Dendritic cell treated with granulocyte-macrophage colony-stimulating factor and Interleukin-4, amounts not matched to agents 40 ng/mL and 50 ng/mL, for 4 days (primary cell): ENCODE data around the gene TTC7B.
"Not testable (repeated sequence)": the region's sequence is repeated elsewhere in the genome, so short reads cannot be mapped to it uniquely, and the experiment has no call there.

Experiments
- H3K27ac Mint-ChIP-seq: one replicate; pipeline ENCODE4 v1.8.0; 2022; ENCODE audit warnings: mild to moderate bottlenecking, mixed read lengths
- H3K27me3 Mint-ChIP-seq: one replicate; pipeline ENCODE4 v1.8.0; 2022; ENCODE audit warnings: mild to moderate bottlenecking, mixed read lengths
- H3K36me3 Mint-ChIP-seq: one replicate; pipeline ENCODE4 v1.8.0; 2022; ENCODE audit warnings: low read depth, mixed read lengths
- H3K4me1 Mint-ChIP-seq: one replicate; pipeline ENCODE4 v1.8.0; 2022; ENCODE audit warnings: low read depth, mixed read lengths
- H3K4me3 Mint-ChIP-seq: one replicate; pipeline ENCODE4 v1.8.0; 2022; ENCODE audit warnings: mild to moderate bottlenecking, moderate library complexity, mixed read lengths
- H3K9me3 Mint-ChIP-seq: one replicate; pipeline ENCODE4 v1.8.0; 2022; ENCODE audit warnings: mixed read lengths
- intact Hi-C: fragments of 100-400 bp; cut with micrococcal nuclease; formaldehyde crosslinking; loops from one replicate; pipeline ENCODE4 v1.15.0; 2022

TTC7B gene

GRCh38 chr14:90530523-90530922, 285.7 kb downstream of the TTC7B start:
- Mint-ChIP-seq H3K4me1 (peaks cover 33% of the 10 kb centered on the region), H3K27me3 (peaks cover 24% of the 10 kb centered on the region), H3K9me3 (peaks cover 26% of the 10 kb centered on the region), H3K27ac (no peak overlapping the region), H3K36me3 (peaks cover 6% of the 10 kb centered on the region), H3K4me3 (no peak overlapping the region)
- intact Hi-C loops, result no loop called here

- peaks cover 7% of the 10 kb centered on the region for H3K4me1 Mint-ChIP-seq
- H3K27me3 Mint-ChIP-seq, result peaks cover 27% of the 10 kb centered on the region
- H3K36me3 Mint-ChIP-seq, result peaks cover 6% of the 10 kb centered on the region
- no peak overlapping the region for H3K4me3 Mint-ChIP-seq
- no peak overlapping the region for H3K27ac Mint-ChIP-seq
- intact Hi-C loops, result no loop called here
- peaks cover 26% of the 10 kb centered on the region for H3K9me3 Mint-ChIP-seq
Measured at GRCh38 chr14:90527978-90528377, 288.3 kb downstream of the TTC7B start.

DNA sequence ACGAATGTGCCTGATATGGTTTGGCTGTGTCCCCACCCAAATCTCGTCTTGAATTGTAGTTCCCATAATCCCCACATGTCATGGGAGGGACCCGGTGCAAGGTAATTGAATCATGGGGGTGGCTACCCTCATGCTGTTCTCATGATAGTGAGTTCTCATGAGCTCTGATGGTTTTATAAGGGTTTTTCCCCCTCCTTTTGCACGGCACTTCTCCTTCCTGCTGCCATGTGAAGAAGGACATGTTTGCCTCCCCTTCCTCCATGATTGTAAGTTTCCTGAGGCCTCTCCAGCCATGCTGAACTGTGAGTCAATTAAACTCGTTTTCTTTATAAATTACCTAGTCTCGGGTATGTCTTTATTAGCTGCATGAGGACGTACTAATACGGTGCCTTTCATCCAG, 289.7 kb downstream of the TTC7B start:
- H3K27ac Mint-ChIP-seq, H3K4me1 Mint-ChIP-seq, H3K4me3 Mint-ChIP-seq, intact Hi-C loops, H3K36me3 Mint-ChIP-seq: not testable (repeated sequence)
- H3K9me3 Mint-ChIP-seq, result peaks cover 26% of the 10 kb centered on the region
- peaks cover 37% of the 10 kb centered on the region for H3K27me3 Mint-ChIP-seq

GRCh38 chr14:90525353-90526028, 290.7 kb downstream of the TTC7B start:
- H3K4me3 Mint-ChIP-seq, H3K27ac Mint-ChIP-seq, H3K36me3 Mint-ChIP-seq, H3K4me1 Mint-ChIP-seq, intact Hi-C loops: not testable (repeated sequence)
- peaks cover 41% of the 10 kb centered on the region for H3K27me3 Mint-ChIP-seq
- peaks cover 26% of the 10 kb centered on the region for H3K9me3 Mint-ChIP-seq

DNA sequence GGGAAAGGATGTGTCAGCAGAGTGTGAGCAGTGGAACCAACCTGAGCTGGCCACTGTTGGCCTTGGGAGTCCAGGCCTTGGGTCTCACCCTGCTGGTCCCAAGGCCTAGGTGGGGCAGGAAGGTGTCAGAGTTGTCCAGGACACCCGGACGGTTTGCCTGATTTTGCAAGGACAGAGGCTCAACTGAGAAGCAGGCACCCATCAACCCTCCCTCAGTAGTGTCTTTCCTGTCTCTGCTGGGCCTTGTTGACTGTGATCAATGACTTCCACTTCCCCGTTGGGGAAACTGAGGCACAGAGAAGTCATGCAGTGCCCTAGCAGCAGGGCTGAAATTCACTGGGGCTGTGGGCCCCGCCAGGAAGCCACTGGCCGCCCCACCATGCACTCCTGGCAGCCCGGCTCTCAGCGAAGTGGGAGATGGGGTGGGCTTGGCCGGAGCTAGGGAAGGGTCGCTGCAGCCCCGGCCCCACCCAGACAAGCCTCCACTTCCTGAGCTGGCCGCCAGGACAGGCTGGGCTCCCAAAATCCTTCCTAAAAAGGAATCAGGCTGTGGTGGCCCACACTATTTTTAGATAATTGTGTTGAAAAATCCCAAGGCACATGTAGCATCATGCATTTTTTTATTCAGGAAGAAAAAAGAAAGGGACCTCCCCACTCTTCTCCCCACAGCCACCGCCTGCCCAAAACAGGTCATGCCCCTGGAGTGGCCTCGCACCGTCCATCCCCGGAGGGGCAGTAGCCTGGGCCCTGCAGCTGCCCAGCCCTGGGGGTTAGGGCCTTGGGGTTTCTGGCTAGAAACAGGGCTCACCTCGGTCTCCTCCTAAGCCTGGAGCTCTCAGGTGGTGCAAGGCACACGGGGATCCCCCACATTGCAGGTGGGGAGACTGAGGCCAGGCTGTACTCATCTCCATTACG, 292.0 kb downstream of the TTC7B start:
- intact Hi-C loops, result no loop called here
- no peak overlapping the region for H3K27ac Mint-ChIP-seq
- peaks cover 26% of the 10 kb centered on the region for H3K9me3 Mint-ChIP-seq
- peaks cover 6% of the 10 kb centered on the region for H3K36me3 Mint-ChIP-seq
- peaks cover 6% of the 10 kb centered on the region for H3K4me1 Mint-ChIP-seq
- peaks cover 43% of the 10 kb centered on the region for H3K27me3 Mint-ChIP-seq
- no peak overlapping the region for H3K4me3 Mint-ChIP-seq

DNA sequence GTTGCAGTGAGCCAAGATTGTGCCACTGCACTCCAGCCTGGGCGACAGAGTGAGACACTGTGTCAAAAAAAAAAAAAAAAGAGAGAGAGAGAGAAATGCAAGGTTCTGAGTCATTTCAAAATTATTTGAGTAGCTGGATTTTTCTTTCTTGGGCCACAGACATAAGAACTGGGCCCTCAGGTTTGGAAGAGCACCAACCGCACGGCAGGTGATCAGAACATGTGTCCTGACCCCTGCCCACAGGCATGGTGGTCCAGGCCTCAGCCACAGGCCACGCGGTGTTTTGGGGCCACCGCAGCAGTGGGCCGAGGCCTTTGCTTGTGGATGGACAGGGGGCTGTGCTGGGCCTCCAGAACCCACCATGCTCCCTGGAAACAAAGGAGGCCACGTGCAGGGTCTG, 292.7 kb downstream of the TTC7B start:
- Mint-ChIP-seq H3K27me3 (peaks cover 43% of the 10 kb centered on the region), H3K9me3 (peaks cover 19% of the 10 kb centered on the region), H3K4me3 (no peak overlapping the region), H3K4me1 (peaks cover 6% of the 10 kb centered on the region), H3K27ac (no peak overlapping the region), H3K36me3 (peaks cover 6% of the 10 kb centered on the region)
- intact Hi-C loops, result no loop called here

DNA sequence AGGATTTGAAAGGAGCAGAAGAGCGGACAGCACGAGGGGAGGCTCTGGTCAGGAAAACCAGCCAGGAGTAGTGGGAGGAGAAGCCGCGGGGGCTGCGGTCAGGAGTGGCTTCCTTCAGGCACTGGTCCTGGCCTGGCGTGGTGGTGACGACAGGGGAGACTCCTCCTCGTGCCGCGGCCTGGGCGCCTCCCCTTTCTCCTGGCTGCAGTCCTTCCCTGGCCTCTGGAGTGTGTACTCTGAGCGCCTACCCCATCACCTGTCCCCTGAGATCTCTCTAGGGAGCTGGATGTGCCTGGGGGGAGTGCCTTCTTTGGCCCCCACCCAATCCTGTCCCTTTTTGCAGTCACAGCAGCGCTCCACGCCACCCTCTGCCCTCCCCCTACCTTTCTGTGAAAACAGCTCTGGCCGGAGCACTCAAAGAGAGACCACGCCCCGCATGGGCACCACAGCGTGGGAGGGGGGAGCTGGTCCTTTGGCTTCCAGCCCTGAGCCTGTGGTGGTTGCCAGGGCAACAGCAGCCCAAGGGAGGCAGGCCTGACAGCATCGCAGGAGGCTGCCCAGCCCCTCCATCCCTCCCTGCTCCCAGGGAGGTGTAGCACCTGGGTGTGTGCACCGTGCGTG, 293.5 kb downstream of the TTC7B start:
- Mint-ChIP-seq H3K9me3 (peaks cover 15% of the 10 kb centered on the region), H3K27me3 (peaks cover 46% of the 10 kb centered on the region), H3K27ac (no peak overlapping the region), H3K4me1 (peaks cover 8% of the 10 kb centered on the region), H3K4me3 (no peak overlapping the region), H3K36me3 (peaks cover 6% of the 10 kb centered on the region)
- intact Hi-C loops, result no loop called here

- no peak overlapping the region for H3K27ac Mint-ChIP-seq
- H3K27me3 Mint-ChIP-seq, result peaks cover 45% of the 10 kb centered on the region
- H3K4me3 Mint-ChIP-seq, result no peak overlapping the region
- H3K36me3 Mint-ChIP-seq, result peaks cover 5% of the 10 kb centered on the region
- peaks cover 10% of the 10 kb centered on the region for H3K9me3 Mint-ChIP-seq
- intact Hi-C loops, result no loop called here
- peaks cover 11% of the 10 kb centered on the region for H3K4me1 Mint-ChIP-seq
Measured at GRCh38 chr14:90521930-90522483, 294.2 kb downstream of the TTC7B start.

DNA sequence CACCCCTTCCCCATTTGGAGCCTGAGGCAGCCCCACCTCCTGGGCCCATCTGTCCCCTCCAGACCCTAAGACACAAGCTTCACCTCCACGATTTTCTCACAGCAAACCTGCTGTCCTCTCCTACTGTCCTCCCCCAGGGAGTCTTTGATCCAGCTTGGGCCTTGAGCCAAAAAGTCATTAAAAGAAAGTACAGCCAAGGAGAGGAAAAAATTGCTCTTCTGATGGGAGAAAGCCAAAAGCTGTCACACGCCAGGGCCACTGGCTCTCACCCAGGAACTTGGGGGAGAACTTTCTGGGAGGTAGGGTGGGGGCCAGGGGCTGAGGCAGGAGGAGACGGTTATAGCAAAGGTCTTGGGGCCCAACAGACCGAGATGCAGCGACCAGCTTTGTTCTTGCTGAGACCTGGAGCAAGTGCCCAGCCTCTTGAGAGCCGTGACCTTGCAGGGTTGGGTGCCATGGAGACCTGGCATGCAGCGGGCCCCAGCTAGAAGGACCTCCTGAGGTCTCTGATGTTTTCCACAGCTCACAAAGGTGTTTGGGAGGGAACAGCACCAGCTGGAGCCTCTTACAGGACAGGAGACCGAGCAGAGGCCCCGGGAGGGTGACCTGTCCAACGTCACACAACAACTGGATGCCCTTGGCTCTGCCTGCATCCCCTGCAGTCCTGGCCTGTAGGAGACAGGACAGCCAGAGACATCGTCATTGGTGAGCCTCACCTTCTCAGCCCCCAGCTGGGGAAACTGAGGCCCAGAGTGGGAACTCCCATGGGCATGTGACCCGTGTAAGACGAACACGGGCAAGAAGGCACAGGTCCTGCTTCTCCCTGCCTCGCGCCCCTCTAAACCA, 294.9 kb downstream of the TTC7B start:
- intact Hi-C loops, result no loop called here
- Mint-ChIP-seq H3K27ac (no peak overlapping the region), H3K4me1 (peaks cover 14% of the 10 kb centered on the region), H3K4me3 (no peak overlapping the region), H3K9me3 (peaks cover 3% of the 10 kb centered on the region), H3K36me3 (no peaks in the 10 kb centered on the region), H3K27me3 (peaks cover 43% of the 10 kb centered on the region)

DNA sequence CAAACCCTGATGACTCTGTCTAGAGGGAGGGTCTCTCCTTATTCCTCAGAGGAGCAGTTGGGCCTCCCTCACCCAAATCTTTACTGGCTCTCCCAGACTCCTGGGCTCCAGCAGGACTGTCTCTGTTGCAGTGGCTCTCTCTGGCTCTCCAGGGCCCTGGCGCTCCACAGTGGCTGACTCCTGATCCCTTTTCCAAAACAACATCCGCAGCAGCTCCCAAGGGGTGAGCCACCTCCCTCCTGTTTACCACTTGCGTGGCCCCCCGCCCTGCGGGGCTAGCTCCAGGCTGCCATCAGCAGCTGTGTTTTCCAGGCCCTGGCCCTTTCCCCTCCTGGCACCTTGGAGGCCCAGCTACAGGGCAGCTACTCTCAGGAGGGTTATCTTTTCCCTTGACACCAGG, 295.9 kb downstream of the TTC7B start:
- Mint-ChIP-seq H3K4me3 (no peak overlapping the region), H3K27me3 (peaks cover 46% of the 10 kb centered on the region), H3K27ac (no peak overlapping the region), H3K36me3 (no peaks in the 10 kb centered on the region), H3K9me3 (no peaks in the 10 kb centered on the region), H3K4me1 (peaks cover 19% of the 10 kb centered on the region)
- intact Hi-C loops, result no loop called here

DNA sequence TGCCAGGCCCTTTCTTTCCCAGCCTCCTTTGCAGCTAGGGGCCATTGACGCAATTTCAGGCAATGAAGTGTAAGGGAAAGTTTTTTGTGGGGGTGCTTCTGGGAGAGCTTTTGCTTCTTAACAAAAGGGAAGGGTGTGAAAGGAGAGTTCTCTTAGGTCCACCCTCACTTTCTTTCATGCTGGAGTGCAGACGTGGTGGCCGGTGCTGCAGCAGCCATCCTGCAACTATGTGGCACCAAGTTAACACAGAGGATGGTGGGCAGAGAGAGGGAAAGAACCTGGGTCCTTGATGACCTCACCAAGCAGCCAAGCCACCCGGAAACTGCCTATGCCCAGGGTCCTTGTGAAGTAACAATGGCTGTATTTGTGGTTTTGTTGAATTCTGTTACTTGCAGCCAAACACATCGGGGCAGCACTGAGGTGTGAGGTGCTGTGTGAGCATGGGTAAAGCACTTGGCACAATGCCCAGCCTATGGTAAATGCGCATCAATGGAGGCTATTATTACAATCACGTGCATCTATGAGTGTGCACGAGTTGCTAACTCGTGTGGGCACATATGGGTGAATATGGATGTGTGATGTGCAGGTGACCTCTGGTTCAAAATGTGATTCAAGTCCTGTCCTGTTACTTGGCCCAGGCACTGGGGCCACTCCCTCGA, 296.8 kb downstream of the TTC7B start:
- Mint-ChIP-seq H3K9me3 (no peaks in the 10 kb centered on the region), H3K36me3 (no peaks in the 10 kb centered on the region), H3K4me1 (peaks cover 19% of the 10 kb centered on the region), H3K4me3 (no peak overlapping the region), H3K27me3 (peaks cover 41% of the 10 kb centered on the region), H3K27ac (no peak overlapping the region)
- intact Hi-C loops, result no loop called here

DNA sequence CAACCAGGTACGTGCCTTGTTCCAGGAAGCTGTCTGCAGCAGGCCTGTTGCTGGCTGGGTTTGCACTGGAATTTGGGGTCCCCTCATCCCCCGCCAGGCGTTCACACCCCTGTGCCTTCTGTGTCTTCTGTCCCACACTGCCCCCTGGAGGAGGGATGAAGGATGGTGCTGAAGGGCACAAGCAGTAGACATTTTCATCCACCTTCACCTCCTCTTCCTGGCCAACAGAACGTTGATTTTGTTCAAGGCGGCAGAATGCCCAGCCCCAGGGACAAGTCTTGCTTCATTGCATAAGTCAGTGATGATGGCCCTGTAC, 297.3 kb downstream of the TTC7B start:
- no peaks in the 10 kb centered on the region for H3K9me3 Mint-ChIP-seq
- H3K27ac Mint-ChIP-seq, result no peak overlapping the region
- no peak overlapping the region for H3K4me3 Mint-ChIP-seq
- peaks cover 38% of the 10 kb centered on the region for H3K27me3 Mint-ChIP-seq
- H3K36me3 Mint-ChIP-seq, result no peaks in the 10 kb centered on the region
- peaks cover 19% of the 10 kb centered on the region for H3K4me1 Mint-ChIP-seq
- intact Hi-C loops, result no loop called here
